ENCODE results near the gene ZNF335.
"Not testable (repeated sequence)": the region's sequence is repeated elsewhere in the genome, so short reads cannot be mapped to it uniquely, and the experiment has no call there.

The ZNF335 gene

GRCh38 chr20:45931680-45932079 is 40.3 kb downstream of the ZNF335 start:
- not testable (repeated sequence) for DNase-seq

- DNase-seq, result no peak
These were observed 44.7 kb downstream of the ZNF335 start for GRCh38 chr20:45927071-45927878.

GRCh38 chr20:45926731-45927070 is 45.3 kb downstream of the ZNF335 start:
- no peak for DNase-seq

- DNase-seq, result no peak
These were observed 46.0 kb downstream of the ZNF335 start for GRCh38 chr20:45925821-45926506.

GRCh38 chr20:45924391-45925261 is 47.4 kb downstream of the ZNF335 start:
- no peak for DNase-seq

- DNase-seq, result no peak
These were observed 50.4 kb downstream of the ZNF335 start for GRCh38 chr20:45921337-45922189.

GRCh38 chr20:45920462-45921336 is 51.3 kb downstream of the ZNF335 start:
- DNase-seq, result no peak

- no peak for DNase-seq
These were observed 52.2 kb downstream of the ZNF335 start for GRCh38 chr20:45919542-45920399.

GRCh38 chr20:45918779-45919537 is 53.0 kb downstream of the ZNF335 start:
- DNase-seq, result no peak

GRCh38 chr20:45918182-45918737 is 53.7 kb downstream of the ZNF335 start:
- DNase-seq, result no peak

- DNase-seq, result no peak
These were observed 54.2 kb downstream of the ZNF335 start for GRCh38 chr20:45917790-45918141.

GRCh38 chr20:45913116-45913515 is 58.9 kb downstream of the ZNF335 start:
- no peak for DNase-seq

- DNase-seq, result no peak
These were observed 59.7 kb downstream of the ZNF335 start for GRCh38 chr20:45912344-45912682.

- DNase-seq, result no peak
These were observed 60.3 kb downstream of the ZNF335 start, which contains the start of gene PLTP for GRCh38 chr20:45911486-45912343. TSS of gene PLTP (minus strand) at chr20:45912155. CDS start at chr20:45911452, 703 bp downstream.

GRCh38 chr20:45910670-45911485 is 61.1 kb downstream of the ZNF335 start:
- no peak for DNase-seq

- no peak for DNase-seq
These were observed 62.0 kb downstream of the ZNF335 start for GRCh38 chr20:45909817-45910669.
